HG02981 (cell line): ENCODE data around the gene RAB6B.

Source experiments
- ATAC-seq: cut with Tn5 transposase; IDR thresholded peaks from one replicate; pipeline ENCODE4 v1.9.1; 2021; ENCODE audit warnings: mild to moderate bottlenecking, moderate library complexity; ENCODE audit not compliant: unreplicated experiment

The RAB6B gene

DNA sequence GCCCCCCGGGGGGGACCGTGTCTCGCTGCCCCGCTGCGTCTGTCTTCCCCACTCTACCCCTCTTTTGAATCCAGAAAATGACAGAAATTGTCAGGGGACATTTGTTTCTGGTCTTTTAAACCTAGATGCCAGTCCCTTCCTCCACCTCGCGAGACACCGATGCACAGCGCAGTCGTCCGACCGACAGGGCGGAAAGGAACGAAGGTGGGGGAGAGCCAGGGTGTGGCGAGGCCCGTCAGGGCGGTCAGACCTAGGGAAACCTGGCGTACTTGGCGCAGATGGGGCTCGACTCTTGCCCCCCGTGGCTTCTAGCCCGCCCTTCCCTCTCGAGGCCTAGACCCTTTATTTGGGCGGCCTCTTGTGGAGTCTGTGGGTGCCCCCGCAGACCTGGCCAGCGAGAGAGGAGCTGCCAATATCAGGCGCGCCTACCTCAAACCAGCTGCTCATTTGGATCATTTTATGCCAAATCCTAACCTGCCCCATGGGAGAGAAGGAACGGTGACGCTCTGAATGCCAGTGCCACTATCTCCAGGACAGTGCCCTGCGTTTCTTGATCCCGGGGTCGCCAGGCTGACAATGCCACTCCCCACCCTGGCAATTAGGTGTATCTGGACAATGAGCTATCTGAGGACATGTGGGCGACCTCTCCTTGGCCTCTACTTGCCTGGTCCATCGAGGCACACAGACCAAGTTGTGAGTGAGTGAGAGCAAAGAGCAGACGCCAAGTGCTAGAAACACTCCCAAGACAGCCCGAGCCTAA is 500 bp upstream of the RAB6B start:
- ATAC-seq: no peak

DNA sequence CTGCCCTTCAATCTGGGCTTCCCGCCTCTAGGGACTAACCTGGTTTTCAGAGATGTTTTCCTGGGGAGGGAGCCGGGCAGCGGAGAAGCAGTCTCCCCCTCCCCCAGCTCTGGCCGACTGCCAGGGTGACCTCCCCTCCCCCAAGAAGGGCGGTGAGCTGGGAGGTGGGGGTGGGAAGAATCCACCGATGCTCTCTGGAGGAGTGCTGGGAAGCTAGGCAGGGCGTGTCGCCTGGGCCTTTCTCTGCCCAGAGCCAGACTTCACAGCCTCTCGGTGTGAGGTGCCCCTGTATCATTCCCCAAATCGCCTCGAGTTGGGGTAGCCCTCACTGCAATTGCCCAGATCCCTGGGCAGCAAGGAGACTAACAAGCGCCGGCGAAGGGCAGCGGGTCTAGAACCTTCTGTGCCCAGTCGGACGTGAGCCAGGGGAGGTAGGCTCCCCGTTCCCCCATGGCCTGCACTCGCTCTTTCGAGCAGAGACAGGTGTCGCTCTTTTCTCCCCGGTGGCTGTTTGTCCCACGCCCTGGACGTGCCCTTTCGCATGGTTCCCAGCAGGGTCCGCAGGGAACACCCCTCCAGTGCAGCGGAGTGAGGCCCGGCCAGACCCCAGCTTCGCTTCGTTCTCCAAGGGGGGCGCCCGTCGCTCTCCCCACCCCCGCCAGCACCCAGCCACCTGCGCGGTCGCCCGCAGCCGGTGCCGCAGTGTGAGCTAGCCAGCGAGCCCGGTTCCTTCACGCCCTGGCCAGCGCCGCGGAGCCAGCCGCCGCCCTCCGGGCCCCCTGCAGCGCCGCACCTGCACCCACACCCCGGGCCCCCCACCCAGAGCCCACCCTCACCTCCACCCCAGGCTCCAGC is 1.1 kb downstream of the RAB6B start:
- no peak for ATAC-seq

DNA sequence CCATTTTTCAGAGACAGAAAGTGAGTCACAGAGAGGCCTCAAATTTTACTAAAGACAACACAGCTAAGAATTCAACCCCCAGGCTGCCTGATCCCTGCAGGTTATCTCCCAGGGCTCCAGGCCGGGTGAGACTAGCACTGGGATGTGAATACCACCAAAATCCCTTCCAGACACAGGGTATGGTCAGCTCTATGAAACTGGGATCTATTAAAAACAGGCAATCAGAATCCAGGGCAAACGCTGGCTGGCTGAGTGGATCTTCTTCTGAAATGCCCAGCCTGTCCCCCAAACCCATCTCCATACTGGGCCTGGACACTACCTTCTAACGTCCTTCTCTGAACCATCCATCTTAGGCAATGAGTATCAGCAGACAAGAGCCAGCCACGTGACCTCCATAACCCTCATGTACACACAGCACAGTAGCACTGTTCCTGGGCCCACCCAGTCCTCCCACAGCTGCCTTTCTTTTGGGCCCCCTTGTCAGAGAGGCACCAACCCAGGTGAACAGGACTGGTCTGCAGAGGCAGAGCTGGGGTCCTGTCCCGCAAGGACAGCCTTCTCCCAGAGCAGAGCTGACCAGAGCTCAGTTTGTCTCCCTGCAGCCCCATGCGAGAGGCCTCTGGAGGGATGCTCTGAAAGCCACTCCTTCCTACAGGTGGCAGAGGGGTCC is 1.9 kb downstream of the RAB6B start:
- ATAC-seq: no peak

GRCh38 chr3:133892541-133893231 is 3.0 kb downstream of the RAB6B start:
- no peak for ATAC-seq

GRCh38 chr3:133891662-133892378 is 3.9 kb downstream of the RAB6B start:
- no peak for ATAC-seq

DNA sequence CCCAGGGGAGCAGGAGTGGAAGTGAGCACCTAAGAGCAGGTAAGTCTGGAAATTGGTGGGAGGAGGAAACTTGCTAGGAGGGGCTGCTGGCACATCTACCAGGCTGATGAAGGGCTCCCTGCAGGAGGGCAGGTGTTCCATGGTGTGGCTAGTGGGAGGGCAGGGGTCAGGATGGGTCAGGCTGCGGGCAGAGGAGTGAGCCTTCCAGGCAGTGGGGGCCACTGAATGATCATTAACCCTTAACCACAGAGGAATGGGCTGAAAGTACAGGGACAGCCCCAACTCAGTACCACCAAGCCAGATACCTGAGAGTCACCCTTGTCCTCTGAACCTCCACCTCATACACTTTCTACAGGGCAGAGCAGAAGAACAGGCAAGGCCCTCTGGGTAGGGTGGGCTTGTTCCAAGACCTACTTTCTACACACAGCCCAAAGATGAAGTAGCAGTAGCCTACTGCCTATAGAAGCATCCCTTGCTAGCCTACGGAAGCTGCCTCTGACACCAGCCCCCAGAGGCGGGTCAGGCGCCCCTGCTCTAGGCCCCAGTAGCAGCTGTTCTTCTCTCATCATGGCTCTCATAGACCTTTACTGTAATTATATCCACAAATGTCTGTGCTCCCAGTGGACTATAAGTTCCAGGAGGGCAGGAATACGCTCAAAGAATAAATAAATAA is 4.6 kb downstream of the RAB6B start:
- no peak for ATAC-seq

- no peak for ATAC-seq
Measured at GRCh38 chr3:133890037-133890436, 5.6 kb downstream of the RAB6B start.

DNA sequence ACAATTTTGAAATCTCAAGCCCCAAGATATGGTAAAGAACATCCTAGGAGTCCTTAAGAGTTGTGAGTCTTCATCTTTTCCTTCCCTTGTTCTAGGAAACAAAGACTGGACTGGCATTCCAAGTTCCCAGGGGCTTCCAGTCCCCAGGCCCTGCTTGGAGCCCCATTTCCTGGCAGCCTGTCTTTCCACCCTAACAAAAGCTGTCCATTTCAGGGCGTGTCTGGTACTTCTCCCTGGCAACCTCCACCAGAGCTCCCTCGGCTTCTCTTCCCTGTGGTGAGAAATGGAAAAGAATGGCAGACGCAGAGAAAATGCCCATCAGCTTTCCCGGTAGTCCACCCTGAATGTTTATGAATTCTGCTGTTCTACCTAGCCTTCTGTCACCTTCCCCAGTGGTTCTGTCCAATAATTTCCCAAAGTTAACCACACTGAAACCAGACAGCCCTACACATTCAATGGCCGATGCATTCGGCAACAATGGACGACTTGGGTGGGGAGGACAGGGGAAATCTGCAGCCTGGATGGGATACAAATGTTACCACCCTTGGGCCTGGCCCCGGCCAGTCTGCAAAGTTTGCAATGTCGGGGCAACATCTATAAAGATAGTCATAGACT is 6.8 kb downstream of the RAB6B start:
- ATAC-seq: no peak

DNA sequence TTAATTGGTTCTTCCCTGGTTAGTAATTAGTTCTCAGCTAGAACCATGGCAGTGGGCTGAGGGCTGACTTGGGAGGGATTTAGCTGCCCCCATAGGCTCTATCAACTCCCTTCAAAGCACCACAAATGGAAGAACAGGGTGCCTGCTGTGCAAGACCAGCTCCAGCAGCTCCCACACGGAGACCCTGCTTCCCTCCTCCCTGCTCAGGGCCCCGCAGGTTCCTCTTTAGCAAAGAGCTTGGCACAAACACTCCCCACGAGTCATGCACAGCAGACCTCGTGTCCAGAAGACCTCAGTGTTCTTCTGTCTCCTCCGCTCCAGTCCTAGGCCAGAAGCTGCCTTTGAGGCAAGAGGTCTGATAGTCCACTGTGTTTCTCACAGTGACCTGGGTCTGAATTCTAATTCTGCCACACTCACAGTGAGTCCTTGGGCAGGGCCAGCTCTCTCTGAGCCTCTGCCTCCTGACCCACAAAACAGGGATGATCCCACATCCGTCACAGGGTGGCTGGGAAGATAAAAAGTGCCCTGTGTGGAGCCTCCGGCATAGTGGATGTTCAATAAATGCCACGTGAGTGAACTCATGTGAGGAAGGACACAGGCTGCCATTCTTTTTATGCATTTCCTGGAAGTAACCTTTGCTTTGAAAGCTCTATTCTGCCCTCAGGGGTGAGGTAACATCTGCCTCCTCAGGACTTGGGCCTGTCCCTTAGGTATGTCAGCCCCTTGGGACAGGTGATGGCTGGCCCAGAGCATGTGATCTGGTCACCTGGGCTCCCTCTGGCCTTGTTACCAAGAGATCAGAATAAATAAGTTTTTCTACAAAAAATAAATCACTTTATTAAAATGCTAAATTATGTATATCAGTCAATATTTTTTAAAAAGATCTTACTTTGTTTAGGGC is 7.6 kb downstream of the RAB6B start:
- ATAC-seq: no peak

- no peak for ATAC-seq
Measured at GRCh38 chr3:133887074-133887802, 8.4 kb downstream of the RAB6B start.

- ATAC-seq: no peak
Measured at GRCh38 chr3:133886031-133886722, 9.5 kb downstream of the RAB6B start.

DNA sequence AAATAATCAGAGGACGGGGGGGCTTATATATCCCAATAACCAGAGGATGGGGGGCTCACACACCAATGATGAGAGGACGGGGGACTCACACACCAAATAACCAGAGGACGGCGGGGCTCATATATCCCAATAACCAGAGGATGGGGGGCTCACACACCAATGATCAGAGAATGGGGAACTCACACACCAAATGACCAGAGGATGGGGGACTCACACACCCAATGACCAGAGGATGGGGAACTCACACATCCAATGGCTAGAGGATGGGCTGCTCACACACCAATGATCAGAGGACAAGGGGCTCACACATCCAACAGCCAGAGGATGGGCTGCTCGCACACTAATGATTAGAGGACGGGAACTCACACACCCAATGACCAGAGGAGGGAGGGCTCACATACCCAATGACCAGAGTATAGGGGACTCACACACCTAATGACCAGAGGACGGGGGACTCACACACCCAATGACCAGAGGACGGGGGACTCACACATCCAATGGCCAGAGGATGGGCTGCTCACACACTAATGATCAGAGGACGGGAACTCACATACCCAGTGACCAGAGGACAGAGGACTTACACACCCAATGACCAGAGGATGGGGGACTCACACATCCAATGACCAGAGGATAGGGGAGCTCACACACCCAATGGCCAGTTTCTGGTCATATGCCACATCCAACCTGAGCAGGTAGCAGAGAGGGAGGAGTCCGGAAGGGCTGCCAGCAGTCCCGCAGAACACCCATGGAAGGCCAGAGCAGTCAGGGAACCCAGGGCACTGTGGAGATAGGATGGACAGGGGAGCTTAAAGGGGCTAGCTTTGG is 10.6 kb downstream of the RAB6B start:
- ATAC-seq: no peak

- ATAC-seq: no peak
Measured at GRCh38 chr3:133884054-133884886, 11.4 kb downstream of the RAB6B start.

- ATAC-seq: no peak
Measured at GRCh38 chr3:133883641-133884040, 12.0 kb downstream of the RAB6B start.

GRCh38 chr3:133882986-133883586 is 12.6 kb downstream of the RAB6B start:
- no peak for ATAC-seq
